A673 (cell line): ENCODE measurements around the gene GPBP1. TPM values are rescaled to one million over a fixed set of nuclear protein-coding genes. Genes with fewer than 3 reads are reported as not detected.

Source experiments
- BruUV-seq: library from RNA; stranded (reverse); fragments of 400-500 nt; replicated peaks from 2 replicates; lab custom pipeline; 2021; lab: Mats Ljungman, UMichigan
- CTCF ChIA-PET: fragments of 300-600 bp; sonication (Branson Sonifier 250); formaldehyde crosslinking; loops from one replicate; lab custom pipeline; 2022; ENCODE audit warnings: antibody characterized with exemption; lab: Charles Lee
- POLR2A ChIA-PET: fragments of 300-600 bp; sonication (Branson Sonifier 250); formaldehyde crosslinking; loops from one replicate; lab custom pipeline; 2022; ENCODE audit warnings: antibody characterized with exemption; ENCODE audit not compliant: low non-redundant PET; lab: Charles Lee
- DNase-seq: peaks from one replicate; pipeline ENCODE4 v3.0.0-alpha.2; 2015; ENCODE audit warnings: low spot score
- H3K27ac ChIP-seq: fragments of 200-600 bp; sonication (generic); 2 replicates; pipeline ENCODE4 v1.5.1; 2016; ENCODE audit warnings: mixed run types, low read depth, mild to moderate bottlenecking, mixed read lengths, antibody characterized with exemption, low read length; ENCODE audit not compliant: poor library complexity, severe bottlenecking
- H3K27me3 ChIP-seq: fragments of 200-600 bp; sonication (generic); replicated peaks from 2 replicates; pipeline ENCODE4 v1.6.1; 2017; ENCODE audit warnings: mixed run types, low read depth, mild to moderate bottlenecking, mixed read lengths, antibody characterized with exemption, low read length; ENCODE audit not compliant: insufficient read depth, poor library complexity
- H3K36me3 ChIP-seq: fragments of 200-600 bp; sonication (generic); 2 replicates; pipeline ENCODE4 v1.6.1; 2016; ENCODE audit warnings: mixed run types, mild to moderate bottlenecking, mixed read lengths, antibody characterized with exemption, low read length; ENCODE audit not compliant: insufficient read depth, poor library complexity, severe bottlenecking
- H3K4me1 ChIP-seq: fragments of 200-600 bp; sonication (generic); 2 replicates; pipeline ENCODE4 v1.6.1; 2017; ENCODE audit warnings: mixed run types, mild to moderate bottlenecking, mixed read lengths, antibody characterized with exemption, low read length; ENCODE audit not compliant: insufficient read depth, poor library complexity, severe bottlenecking
- H3K4me3 ChIP-seq: fragments of 200-600 bp; sonication (generic); 2 replicates; pipeline ENCODE4 v1.5.1; 2016; ENCODE audit warnings: low read depth, mixed run types, mild to moderate bottlenecking, mixed read lengths, low read length; ENCODE audit not compliant: poor library complexity, severe bottlenecking
- H3K9me3 ChIP-seq: fragments of 200-600 bp; sonication (generic); 2 replicates; pipeline ENCODE4 v1.6.1; 2016; ENCODE audit warnings: mixed run types, low read depth, mild to moderate bottlenecking, mixed read lengths, antibody characterized with exemption, low read length; ENCODE audit not compliant: poor library complexity, severe bottlenecking
- EZH2 ChIP-seq: fragments of 200-600 bp; sonication (generic); IDR thresholded peaks from 2 replicates; pipeline ENCODE4 v1.6.1; 2017; ENCODE audit warnings: borderline replicate concordance, low read depth, mild to moderate bottlenecking, mixed read lengths, antibody characterized with exemption, low read length; ENCODE audit not compliant: poor library complexity, severe bottlenecking
- intact Hi-C: fragments of 100-400 bp; cut with micrococcal nuclease; formaldehyde crosslinking; loops from one replicate; pipeline ENCODE4 v1.10.0; 2022; ENCODE audit not compliant: unreplicated experiment
- total RNA-seq: library from RNA; stranded (reverse); gene quantifications from 2 replicates; pipeline ENCODE4 v1.2.3, GENCODE V29; 2021
- TF ChIP-seq, protein P1 (sequence below): fragments of 300-800, 200-600 bp; sonication (generic); conservative IDR thresholded peaks from 2 replicates; pipeline ENCODE4 v1.5.1; 2017; ENCODE audit warnings: low read depth, mild to moderate bottlenecking, antibody characterized with exemption, low read length, moderate library complexity, mixed read lengths

GPBP1 gene
- total RNA-seq, 1 experiment from 2014 or later: 85.5 TPM

DNA sequence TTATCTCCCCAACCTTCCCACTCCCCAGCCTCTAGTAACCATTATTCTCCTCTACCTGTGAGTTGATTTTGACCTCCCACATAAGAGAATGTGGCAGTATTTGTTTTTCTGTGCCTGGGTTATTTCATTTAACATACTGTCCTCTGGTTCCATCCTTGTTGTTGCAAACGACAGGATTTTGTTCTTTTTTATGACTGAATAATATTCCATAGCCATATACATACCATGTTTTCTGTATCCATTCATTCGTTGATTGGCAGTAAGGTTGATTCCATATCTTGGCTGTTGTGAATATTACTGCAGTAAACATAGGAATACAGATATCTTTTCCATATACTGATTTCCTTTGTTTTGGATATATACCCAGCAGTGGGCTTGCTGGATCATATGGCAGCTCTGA is 20.8 kb downstream of the GPBP1 start:
- CTCF ChIA-PET: no interaction called here
- intact Hi-C loops: no loop called here
- POLR2A ChIA-PET: no interaction called here
- H3K36me3 ChIP-seq: peaks cover 17% of the 10 kb centered on the region
- no peaks in the 10 kb centered on the region for H3K9me3 ChIP-seq
- no peak overlapping the region for H3K27ac ChIP-seq
- no peak for TF ChIP-seq EZH2
- TF ChIP-seq, protein P1, sequence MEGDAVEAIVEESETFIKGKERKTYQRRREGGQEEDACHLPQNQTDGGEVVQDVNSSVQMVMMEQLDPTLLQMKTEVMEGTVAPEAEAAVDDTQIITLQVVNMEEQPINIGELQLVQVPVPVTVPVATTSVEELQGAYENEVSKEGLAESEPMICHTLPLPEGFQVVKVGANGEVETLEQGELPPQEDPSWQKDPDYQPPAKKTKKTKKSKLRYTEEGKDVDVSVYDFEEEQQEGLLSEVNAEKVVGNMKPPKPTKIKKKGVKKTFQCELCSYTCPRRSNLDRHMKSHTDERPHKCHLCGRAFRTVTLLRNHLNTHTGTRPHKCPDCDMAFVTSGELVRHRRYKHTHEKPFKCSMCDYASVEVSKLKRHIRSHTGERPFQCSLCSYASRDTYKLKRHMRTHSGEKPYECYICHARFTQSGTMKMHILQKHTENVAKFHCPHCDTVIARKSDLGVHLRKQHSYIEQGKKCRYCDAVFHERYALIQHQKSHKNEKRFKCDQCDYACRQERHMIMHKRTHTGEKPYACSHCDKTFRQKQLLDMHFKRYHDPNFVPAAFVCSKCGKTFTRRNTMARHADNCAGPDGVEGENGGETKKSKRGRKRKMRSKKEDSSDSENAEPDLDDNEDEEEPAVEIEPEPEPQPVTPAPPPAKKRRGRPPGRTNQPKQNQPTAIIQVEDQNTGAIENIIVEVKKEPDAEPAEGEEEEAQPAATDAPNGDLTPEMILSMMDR: no peak
- BruUV-seq: no TSS peak
- peaks cover 6% of the 10 kb centered on the region for H3K4me1 ChIP-seq
- no peaks in the 10 kb centered on the region for H3K27me3 ChIP-seq
- no peak overlapping the region for H3K4me3 ChIP-seq
- DNase-seq: no peak

DNA sequence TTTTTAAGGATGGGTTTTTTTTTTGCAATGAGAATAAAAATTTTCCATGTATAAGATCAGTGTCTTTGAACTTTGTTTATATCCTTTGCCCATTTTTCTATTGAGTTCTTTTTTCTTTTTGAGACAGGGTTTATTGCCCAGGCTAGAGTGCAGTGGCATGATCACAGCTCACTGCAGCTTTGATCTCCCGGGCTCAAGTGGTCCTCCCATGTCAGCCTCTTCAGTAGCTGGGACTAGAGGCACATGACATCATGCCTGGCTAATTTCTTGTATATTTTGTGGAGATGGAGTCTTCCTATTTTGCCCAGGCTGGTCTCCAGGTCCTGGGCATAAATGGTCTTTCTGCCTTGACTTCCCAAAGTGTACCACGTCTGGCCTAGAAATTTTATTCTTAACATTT is 21.2 kb downstream of the GPBP1 start:
- no peak for DNase-seq
- POLR2A ChIA-PET: no interaction called here
- CTCF ChIA-PET: no interaction called here

DNA sequence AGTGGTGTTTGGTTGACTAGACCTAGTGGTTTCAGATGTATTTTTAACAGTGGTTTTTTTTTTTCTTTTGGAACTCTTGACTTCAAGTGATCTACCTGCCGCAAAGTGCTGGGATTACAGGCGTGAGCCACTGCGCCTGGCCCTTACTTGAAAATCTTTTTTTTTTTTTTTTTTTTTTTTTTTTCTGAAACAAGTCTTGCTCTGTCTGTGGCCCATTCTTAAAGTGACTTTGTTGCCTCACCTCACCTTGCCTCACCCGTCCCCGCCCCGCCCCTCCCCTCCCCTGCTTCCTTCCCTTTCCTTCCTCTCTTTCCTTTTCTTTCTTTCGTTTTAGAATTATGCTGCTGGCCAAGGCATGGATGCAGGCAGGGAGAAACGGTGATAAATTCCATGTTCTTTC is 26.0 kb downstream of the GPBP1 start:
- TF ChIP-seq, protein P1: no peak
- no peak for TF ChIP-seq EZH2
- BruUV-seq: no TSS peak
- Histone ChIP-seq H3K27me3 (no peaks in the 10 kb centered on the region), H3K4me1 (no peaks in the 10 kb centered on the region), H3K36me3 (peaks cover 9% of the 10 kb centered on the region), H3K4me3 (no peak overlapping the region), H3K9me3 (no peaks in the 10 kb centered on the region), H3K27ac (no peak overlapping the region)
- no peak for DNase-seq
- POLR2A ChIA-PET: no interaction called here
- intact Hi-C loops: no loop called here
- CTCF ChIA-PET: no interaction called here

More for the DNA sequence above, 21.2 kb downstream of the GPBP1 start:
- intact Hi-C loops: no loop called here
- H3K36me3 ChIP-seq: peaks cover 17% of the 10 kb centered on the region
- no peak overlapping the region for H3K4me3 ChIP-seq
- H3K4me1 ChIP-seq: peaks cover 6% of the 10 kb centered on the region
- no peak overlapping the region for H3K27ac ChIP-seq
- BruUV-seq: no TSS peak
- H3K9me3 ChIP-seq: no peaks in the 10 kb centered on the region
- no peaks in the 10 kb centered on the region for H3K27me3 ChIP-seq
- TF ChIP-seq EZH2: no peak

DNA sequence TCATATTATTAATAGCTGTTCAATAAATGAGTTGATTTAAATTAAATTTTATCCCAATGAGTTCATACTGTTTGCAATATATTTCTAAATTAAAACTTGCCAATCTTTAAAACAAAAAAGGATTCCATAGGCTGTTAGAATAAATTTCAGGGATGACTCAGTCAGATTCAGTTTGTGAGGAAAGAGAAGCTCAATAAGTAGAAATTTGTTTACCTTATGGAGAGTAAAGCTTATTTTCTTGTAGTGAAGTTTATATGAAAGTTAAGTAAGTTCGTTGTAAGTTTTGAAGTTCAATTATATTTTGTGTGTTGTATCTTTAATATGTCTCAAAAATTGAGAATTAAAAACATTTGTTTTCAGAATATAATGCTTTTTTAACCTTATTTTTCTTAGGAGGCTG is 29.0 kb downstream of the GPBP1 start:
- TF ChIP-seq, protein P1: no peak
- TF ChIP-seq EZH2: no peak
- ChIA-PET CTCF (interaction anchor here (0.5 kb wide), 1 partner anchor 12 kb away, joined by 4 read pairs; no protein-coding TSS in a partner anchor), POLR2A (no interaction called here)
- H3K9me3 ChIP-seq: no peaks in the 10 kb centered on the region
- BruUV-seq: no TSS peak
- no peaks in the 10 kb centered on the region for H3K27me3 ChIP-seq
- intact Hi-C loops: no loop called here
- H3K27ac ChIP-seq: no peak overlapping the region
- H3K36me3 ChIP-seq: no peaks in the 10 kb centered on the region
- H3K4me1 ChIP-seq: no peaks in the 10 kb centered on the region
- H3K4me3 ChIP-seq: no peak overlapping the region
- DNase-seq: no peak
